ENCODE data around the gene TVP23A.
"Not testable (repeated sequence)": the region's sequence is repeated elsewhere in the genome, so short reads cannot be mapped to it uniquely, and the experiment has no call there.

Gene TVP23A

GRCh38 chr16:10836174-10836853 is 17.7 kb upstream of the TVP23A start:
- Histone ChIP-seq H3K9me3 (ENCODE audit: control insufficient read depth in 2 of 2, low read length in 2 of 2) (no peaks in the 10 kb centered on the region), H3K27me3 (ENCODE audit: control insufficient read depth in 2 of 2, insufficient read depth in 2 of 2, low read length in 2 of 2) (no peaks in the 10 kb centered on the region), H3K36me3 (ENCODE audit: control insufficient read depth in 2 of 2, insufficient read depth in 2 of 2, low read length in 2 of 2) (no peaks in the 10 kb centered on the region), H3K9ac (ENCODE audit: low read depth in 1 of 2, low read length in 2 of 2) (no peak overlapping the region), H3K4me3 (ENCODE audit: low read length in 2 of 2) (no peak overlapping the region), H3K27ac (ENCODE audit: low read depth in 2 of 2, low read length in 2 of 2) (no peak overlapping the region), H3K4me1 (ENCODE audit: control insufficient read depth in 2 of 2, insufficient read depth in 2 of 2, low read length in 2 of 2) (no peaks in the 10 kb centered on the region)

DNA sequence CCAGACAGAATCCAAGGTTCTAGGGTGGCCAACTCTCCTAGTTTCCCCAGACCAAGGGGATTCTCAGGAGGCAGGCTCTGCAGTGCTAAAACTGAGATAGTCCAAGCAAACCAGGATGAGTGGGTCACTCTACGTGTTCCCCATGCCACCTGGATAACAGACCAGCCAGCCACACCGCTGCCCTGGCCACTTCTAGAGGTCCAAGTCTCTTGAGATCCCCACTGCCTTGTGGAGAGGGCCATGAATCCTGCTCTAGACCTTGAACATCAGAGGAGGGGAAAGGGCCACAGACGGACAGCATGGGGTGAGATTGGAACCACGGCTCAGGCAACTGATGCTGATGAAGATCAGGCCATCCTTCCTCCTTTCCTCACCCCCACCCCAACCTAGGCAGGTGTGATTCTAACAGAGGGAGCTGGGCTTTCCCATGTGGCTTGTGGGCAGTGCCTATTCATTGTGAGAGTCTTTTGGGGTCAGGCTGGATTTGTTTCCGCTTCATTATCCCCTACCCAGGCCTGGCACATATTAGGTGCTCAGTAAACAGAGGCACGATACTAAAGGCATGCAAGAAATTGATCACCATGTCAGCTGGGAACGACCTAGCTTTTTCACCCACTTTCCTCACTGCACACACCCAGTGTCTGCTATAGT is 16.8 kb upstream of the TVP23A start:
- H3K9me3 ChIP-seq (ENCODE audit: control insufficient read depth in 2 of 2, low read length in 2 of 2): no peaks in the 10 kb centered on the region
- no peaks in the 10 kb centered on the region for H3K36me3 ChIP-seq (ENCODE audit: control insufficient read depth in 2 of 2, insufficient read depth in 2 of 2, low read length in 2 of 2)
- H3K27me3 ChIP-seq (ENCODE audit: control insufficient read depth in 2 of 2, insufficient read depth in 2 of 2, low read length in 2 of 2): no peaks in the 10 kb centered on the region
- H3K4me1 ChIP-seq (ENCODE audit: control insufficient read depth in 2 of 2, insufficient read depth in 2 of 2, low read length in 2 of 2): no peaks in the 10 kb centered on the region
- no peak overlapping the region for H3K27ac ChIP-seq (ENCODE audit: low read depth in 2 of 2, low read length in 2 of 2)
- H3K9ac ChIP-seq (ENCODE audit: low read depth in 1 of 2, low read length in 2 of 2): no peak overlapping the region
- no peak overlapping the region for H3K4me3 ChIP-seq (ENCODE audit: low read length in 2 of 2)

DNA sequence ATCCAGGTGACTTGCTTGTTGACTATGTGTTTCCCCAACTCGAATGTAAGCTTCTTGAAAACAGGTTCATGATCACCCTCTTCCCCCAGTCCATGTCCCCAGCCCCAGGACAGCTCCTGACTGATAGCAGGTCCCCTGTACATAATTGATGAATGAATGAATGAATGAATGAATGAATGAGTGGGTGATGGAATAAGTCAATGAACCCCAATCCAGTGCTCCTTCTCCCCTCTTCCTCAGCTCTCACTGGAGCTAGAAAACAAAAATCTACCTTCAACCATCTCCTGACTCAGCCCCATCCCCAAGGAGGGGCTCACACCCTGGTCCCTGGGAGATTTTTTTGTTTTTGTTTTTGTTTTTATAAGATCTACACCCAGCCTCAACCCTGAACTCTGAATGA is 16.2 kb upstream of the TVP23A start:
- no peak overlapping the region for H3K4me3 ChIP-seq (ENCODE audit: low read length in 2 of 2)
- no peaks in the 10 kb centered on the region for H3K9me3 ChIP-seq (ENCODE audit: control insufficient read depth in 2 of 2, low read length in 2 of 2)
- no peak overlapping the region for H3K27ac ChIP-seq (ENCODE audit: low read depth in 2 of 2, low read length in 2 of 2)
- H3K36me3 ChIP-seq (ENCODE audit: control insufficient read depth in 2 of 2, insufficient read depth in 2 of 2, low read length in 2 of 2): no peaks in the 10 kb centered on the region
- no peaks in the 10 kb centered on the region for H3K4me1 ChIP-seq (ENCODE audit: control insufficient read depth in 2 of 2, insufficient read depth in 2 of 2, low read length in 2 of 2)
- no peaks in the 10 kb centered on the region for H3K27me3 ChIP-seq (ENCODE audit: control insufficient read depth in 2 of 2, insufficient read depth in 2 of 2, low read length in 2 of 2)
- no peak overlapping the region for H3K9ac ChIP-seq (ENCODE audit: low read depth in 1 of 2, low read length in 2 of 2)

DNA sequence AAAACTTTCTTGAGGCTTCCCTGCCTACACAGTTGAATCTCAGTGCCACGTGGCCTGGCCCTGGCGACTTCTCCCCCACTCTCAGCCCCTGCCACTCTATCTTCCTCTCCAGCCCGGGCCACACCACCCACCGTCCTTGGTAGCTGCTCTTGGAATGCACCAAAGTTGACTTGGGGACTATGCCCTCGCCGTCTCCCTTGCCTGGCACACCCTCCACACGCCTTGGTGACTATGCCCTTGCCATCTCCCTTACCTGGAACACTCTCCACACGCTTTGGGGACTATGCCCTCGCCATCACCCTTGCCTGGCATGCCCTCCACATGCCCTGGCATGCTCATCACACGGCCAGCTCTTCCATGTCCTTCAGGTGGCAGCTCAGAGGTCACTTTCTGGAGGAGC is 15.5 kb upstream of the TVP23A start:
- H3K4me3 ChIP-seq (ENCODE audit: low read length in 2 of 2): no peak overlapping the region
- H3K27ac ChIP-seq (ENCODE audit: low read depth in 2 of 2, low read length in 2 of 2): no peak overlapping the region
- no peaks in the 10 kb centered on the region for H3K9me3 ChIP-seq (ENCODE audit: control insufficient read depth in 2 of 2, low read length in 2 of 2)
- H3K27me3 ChIP-seq (ENCODE audit: control insufficient read depth in 2 of 2, insufficient read depth in 2 of 2, low read length in 2 of 2): no peaks in the 10 kb centered on the region
- no peak overlapping the region for H3K9ac ChIP-seq (ENCODE audit: low read depth in 1 of 2, low read length in 2 of 2)
- H3K36me3 ChIP-seq (ENCODE audit: control insufficient read depth in 2 of 2, insufficient read depth in 2 of 2, low read length in 2 of 2): no peaks in the 10 kb centered on the region
- peaks cover under 1 to 2% of the 10 kb centered on the region in 2 donors for H3K4me1 ChIP-seq (ENCODE audit: control insufficient read depth in 2 of 2, insufficient read depth in 2 of 2, low read length in 2 of 2)

- no peak overlapping the region for H3K27ac ChIP-seq (ENCODE audit: low read depth in 2 of 2, low read length in 2 of 2)
Observed at GRCh38 chr16:10833271-10833670, 14.7 kb upstream of the TVP23A start.

GRCh38 chr16:10831894-10832886 is 13.6 kb upstream of the TVP23A start:
- H3K36me3 ChIP-seq (ENCODE audit: control insufficient read depth in 2 of 2, insufficient read depth in 2 of 2, low read length in 2 of 2): no peaks in the 10 kb centered on the region
- H3K4me3 ChIP-seq (ENCODE audit: low read length in 2 of 2): no peak overlapping the region
- H3K4me1 ChIP-seq (ENCODE audit: control insufficient read depth in 2 of 2, insufficient read depth in 2 of 2, low read length in 2 of 2): peaks cover 10 to 12% of the 10 kb centered on the region in 2 donors
- no peak overlapping the region for H3K27ac ChIP-seq (ENCODE audit: low read depth in 2 of 2, low read length in 2 of 2)
- no peaks in the 10 kb centered on the region for H3K27me3 ChIP-seq (ENCODE audit: control insufficient read depth in 2 of 2, insufficient read depth in 2 of 2, low read length in 2 of 2)
- H3K9me3 ChIP-seq (ENCODE audit: control insufficient read depth in 2 of 2, low read length in 2 of 2): no peaks in the 10 kb centered on the region
- H3K9ac ChIP-seq (ENCODE audit: low read depth in 1 of 2, low read length in 2 of 2): no peak overlapping the region

More at GRCh38 chr16:10833271-10833670, 14.7 kb upstream of the TVP23A start:
- Histone ChIP-seq H3K9ac (ENCODE audit: low read depth in 1 of 2, low read length in 2 of 2) (no peak overlapping the region), H3K36me3 (ENCODE audit: control insufficient read depth in 2 of 2, insufficient read depth in 2 of 2, low read length in 2 of 2) (no peaks in the 10 kb centered on the region), H3K4me3 (ENCODE audit: low read length in 2 of 2) (no peak overlapping the region), H3K4me1 (ENCODE audit: control insufficient read depth in 2 of 2, insufficient read depth in 2 of 2, low read length in 2 of 2) (peaks cover 8% of the 10 kb centered on the region in 2 donors), H3K27me3 (ENCODE audit: control insufficient read depth in 2 of 2, insufficient read depth in 2 of 2, low read length in 2 of 2) (no peaks in the 10 kb centered on the region), H3K9me3 (ENCODE audit: control insufficient read depth in 2 of 2, low read length in 2 of 2) (no peaks in the 10 kb centered on the region)

GRCh38 chr16:10830240-10830639 is 11.6 kb upstream of the TVP23A start:
- not testable (repeated sequence) for H3K9me3 ChIP-seq (ENCODE audit: control insufficient read depth in 2 of 2, low read length in 2 of 2)

GRCh38 chr16:10829390-10830098 is 10.9 kb upstream of the TVP23A start:
- H3K27me3 ChIP-seq (ENCODE audit: control insufficient read depth in 2 of 2, insufficient read depth in 2 of 2, low read length in 2 of 2); H3K36me3 ChIP-seq (ENCODE audit: control insufficient read depth in 2 of 2, insufficient read depth in 2 of 2, low read length in 2 of 2); H3K4me3 ChIP-seq (ENCODE audit: low read length in 2 of 2); H3K9ac ChIP-seq (ENCODE audit: low read depth in 1 of 2, low read length in 2 of 2); H3K9me3 ChIP-seq (ENCODE audit: control insufficient read depth in 2 of 2, low read length in 2 of 2): not testable (repeated sequence)
- Histone ChIP-seq H3K27ac (ENCODE audit: low read depth in 2 of 2, low read length in 2 of 2) (peak overlapping the region in 1 of 2 donors; percentile 71), H3K4me1 (ENCODE audit: control insufficient read depth in 2 of 2, insufficient read depth in 2 of 2, low read length in 2 of 2) (peaks cover 10 to 12% of the 10 kb centered on the region in 2 donors)

More at GRCh38 chr16:10830240-10830639, 11.6 kb upstream of the TVP23A start:
- not testable (repeated sequence) for H3K27ac ChIP-seq (ENCODE audit: low read depth in 2 of 2, low read length in 2 of 2); H3K4me3 ChIP-seq (ENCODE audit: low read length in 2 of 2); H3K27me3 ChIP-seq (ENCODE audit: control insufficient read depth in 2 of 2, insufficient read depth in 2 of 2, low read length in 2 of 2); H3K9ac ChIP-seq (ENCODE audit: low read depth in 1 of 2, low read length in 2 of 2); H3K36me3 ChIP-seq (ENCODE audit: control insufficient read depth in 2 of 2, insufficient read depth in 2 of 2, low read length in 2 of 2)
- H3K4me1 ChIP-seq (ENCODE audit: control insufficient read depth in 2 of 2, insufficient read depth in 2 of 2, low read length in 2 of 2): peaks cover 10 to 12% of the 10 kb centered on the region in 2 donors

GRCh38 chr16:10828851-10829366 is 10.3 kb upstream of the TVP23A start:
- Histone ChIP-seq H3K9ac (ENCODE audit: low read depth in 1 of 2, low read length in 2 of 2) (no peak overlapping the region), H3K36me3 (ENCODE audit: control insufficient read depth in 2 of 2, insufficient read depth in 2 of 2, low read length in 2 of 2) (no peaks in the 10 kb centered on the region), H3K4me1 (ENCODE audit: control insufficient read depth in 2 of 2, insufficient read depth in 2 of 2, low read length in 2 of 2) (peaks cover 10 to 12% of the 10 kb centered on the region in 2 donors), H3K27me3 (ENCODE audit: control insufficient read depth in 2 of 2, insufficient read depth in 2 of 2, low read length in 2 of 2) (no peaks in the 10 kb centered on the region), H3K9me3 (ENCODE audit: control insufficient read depth in 2 of 2, low read length in 2 of 2) (no peaks in the 10 kb centered on the region), H3K4me3 (ENCODE audit: low read length in 2 of 2) (peak overlapping the region in 1 of 2 donors; percentile 0), H3K27ac (ENCODE audit: low read depth in 2 of 2, low read length in 2 of 2) (peak overlapping the region; percentile 71 to 86)

Data from mucosa of rectum (tissue), 2 donors.